Measurements from ENCODE around the gene TUBGCP5. TPM values are rescaled to one million over a fixed set of nuclear protein-coding genes. Genes with fewer than 3 reads are reported as not detected.

Gene TUBGCP5
- total RNA-seq, 1 donor, result 37.5 TPM

- H3K4me3 ChIP-seq (ENCODE audit: low read depth, low read length), result peak overlapping the region; percentile 89
- DNase-seq (ENCODE audit: low read depth), result no peak
- no peak for TF ChIP-seq CTCF (IDR thresholded peaks at IDR 0.05; ENCODE audit: insufficient read depth, low read length)
Measured at GRCh38 chr15:23039917-23040281, 530 bp upstream of the TUBGCP5 start.

- peak; percentile 62 for DNase-seq (ENCODE audit: low read depth)
- no peak for TF ChIP-seq CTCF (IDR thresholded peaks at IDR 0.05; ENCODE audit: insufficient read depth, low read length)
Measured at GRCh38 chr15:23038726-23039142, 635 bp downstream of the TUBGCP5 start.

GRCh38 chr15:23035964-23036566 is 3.3 kb downstream of the TUBGCP5 start:
- TF ChIP-seq CTCF (IDR thresholded peaks at IDR 0.05; ENCODE audit: insufficient read depth, low read length), result peak; percentile 87
- peak; percentile 55 for DNase-seq (ENCODE audit: low read depth)
- H3K4me3 ChIP-seq (ENCODE audit: low read depth, low read length), result no peak overlapping the region

More at GRCh38 chr15:23038726-23039142, 635 bp downstream of the TUBGCP5 start:
- peak overlapping the region; percentile 89 for H3K4me3 ChIP-seq (ENCODE audit: low read depth, low read length)

GRCh38 chr15:23033979-23034378 is 5.4 kb downstream of the TUBGCP5 start:
- TF ChIP-seq CTCF (IDR thresholded peaks at IDR 0.05; ENCODE audit: insufficient read depth, low read length), result no peak
- no peak overlapping the region for H3K4me3 ChIP-seq (ENCODE audit: low read depth, low read length)
- no peak for DNase-seq (ENCODE audit: low read depth)

GRCh38 chr15:23026218-23026617 is 13.2 kb downstream of the TUBGCP5 start:
- TF ChIP-seq CTCF (IDR thresholded peaks at IDR 0.05; ENCODE audit: insufficient read depth, low read length), result no peak
- no peak overlapping the region for H3K4me3 ChIP-seq (ENCODE audit: low read depth, low read length)
- DNase-seq (ENCODE audit: low read depth), result no peak

- DNase-seq (ENCODE audit: low read depth), result no peak
Measured at GRCh38 chr15:23022156-23022555, 17.2 kb downstream of the TUBGCP5 start.

More at GRCh38 chr15:23022156-23022555, 17.2 kb downstream of the TUBGCP5 start:
- no peak overlapping the region for H3K4me3 ChIP-seq (ENCODE audit: low read depth, low read length)
- no peak for TF ChIP-seq CTCF (IDR thresholded peaks at IDR 0.05; ENCODE audit: insufficient read depth, low read length)
